PFSK-1 (cell line): ENCODE results near the gene PLEKHM3.

Source experiments
- POLR2AphosphoS5 ChIP-seq: IDR thresholded peaks from 2 replicates; pipeline ENCODE4 v1.6.1; 2012; ENCODE audit warnings: low read depth, mild to moderate bottlenecking, control low read depth, low read length, moderate library complexity
- SIN3A ChIP-seq: IDR thresholded peaks from 2 replicates; pipeline ENCODE4 v1.6.1; 2012; ENCODE audit warnings: mild to moderate bottlenecking, low read length, moderate library complexity, borderline replicate concordance; ENCODE audit not compliant: insufficient read depth

GRCh38 chr2:207990784-207991183 lies 34.5 kb downstream of the PLEKHM3 start:
- no peak for TF ChIP-seq POLR2AphosphoS5
- TF ChIP-seq SIN3A = no peak
